ENCODE data around the gene MTMR4. TPM values are rescaled to one million over a fixed set of nuclear protein-coding genes. Genes with fewer than 3 reads are reported as not detected.

MTMR4 gene
- polyA plus RNA-seq, 3 donors: 7.2 to 20.7 (median 8.4) TPM

GRCh38 chr17:58468944-58469343, 45.5 kb downstream of the MTMR4 start:
- H3K27me3 Mint-ChIP-seq (ENCODE audit: low read depth in 3 of 3): peaks cover 2 to 12% (median 3%) of the 10 kb centered on the region in 3 donors

GRCh38 chr17:58455491-58455890, 58.9 kb downstream of the MTMR4 start:
- H3K9me3 Mint-ChIP-seq: peaks cover 0 to 4% (median 1%) of the 10 kb centered on the region in 7 donors
- TF ChIP-seq CTCF (IDR thresholded peaks at IDR 0.05): no peak
- intact Hi-C loops (cut with micrococcal nuclease): no loop called here
- no peak overlapping the region for H3K27ac Mint-ChIP-seq
- H3K36me3 Mint-ChIP-seq: peaks cover 0 to 2% of the 10 kb centered on the region in 2 donors
- no peak overlapping the region for H3K9ac ChIP-seq (ENCODE audit: insufficient read depth, low read length, poor library complexity, severe bottlenecking)
- no peaks in the 10 kb centered on the region for H4K20me1 ChIP-seq (ENCODE audit: insufficient read depth, low read length)
- H3K27me3 ChIP-seq (ENCODE audit: control insufficient read depth in 2 of 2, insufficient read depth in 2 of 2, low read length in 2 of 2): no peaks in the 10 kb centered on the region
- no peaks in the 10 kb centered on the region for H3K4me1 ChIP-seq (ENCODE audit: control insufficient read depth in 1 of 2, insufficient read depth in 2 of 2, low read length in 2 of 2)
- H3K27ac ChIP-seq (ENCODE audit: low read depth in 1 of 2, low read length in 2 of 2): no peak overlapping the region
- H3K4me3 ChIP-seq (replicated peaks in 1 of 3; ENCODE audit: low read depth in 2 of 3, low read length in 3 of 3): no peak overlapping the region
- H3K9me3 ChIP-seq (replicated peaks in 1 of 2; ENCODE audit: control insufficient read depth in 1 of 2, insufficient read depth in 1 of 2, low read length in 2 of 2): no peaks in the 10 kb centered on the region
- H3K79me2 ChIP-seq (ENCODE audit: insufficient read depth, low read length): no peaks in the 10 kb centered on the region
- no peak overlapping the region for H3K4me2 ChIP-seq (replicated peaks; ENCODE audit: extremely low read depth, low read length, poor library complexity, severe bottlenecking)
- no peaks in the 10 kb centered on the region for H3K4me1 Mint-ChIP-seq
- DNase-seq: no peak
- H3K27me3 Mint-ChIP-seq (ENCODE audit: low read depth in 3 of 3): peaks cover 1 to 16% (median 3%) of the 10 kb centered on the region in 3 donors
- no peaks in the 10 kb centered on the region for H3K36me3 ChIP-seq (replicated peaks in 1 of 2; ENCODE audit: control insufficient read depth in 1 of 2, insufficient read depth in 2 of 2, low read length in 2 of 2)
- H2AFZ ChIP-seq (ENCODE audit: insufficient read depth, low read depth, low read length, poor library complexity, severe bottlenecking): no peak overlapping the region
- no peak overlapping the region for H3K4me3 Mint-ChIP-seq

More at GRCh38 chr17:58468944-58469343, 45.5 kb downstream of the MTMR4 start:
- Mint-ChIP-seq H3K9me3 (no peaks in the 10 kb centered on the region), H3K27ac (no peak overlapping the region), H3K4me3 (no peak overlapping the region), H3K4me1 (no peaks in the 10 kb centered on the region), H3K36me3 (no peaks in the 10 kb centered on the region)
- WGBS (ENCODE audit: insufficient coverage): no CpG with 5 or more reads among the region's 3 CpGs
- no peaks in the 10 kb centered on the region for H3K27me3 ChIP-seq (ENCODE audit: control insufficient read depth in 2 of 2, insufficient read depth in 2 of 2, low read length in 2 of 2)
- H3K4me3 ChIP-seq (replicated peaks in 1 of 3; ENCODE audit: low read depth in 2 of 3, low read length in 3 of 3): no peak overlapping the region
- no peak overlapping the region for H3K27ac ChIP-seq (ENCODE audit: low read depth in 1 of 2, low read length in 2 of 2)
- H2AFZ ChIP-seq (ENCODE audit: insufficient read depth, low read depth, low read length, poor library complexity, severe bottlenecking): no peak overlapping the region
- no peak for TF ChIP-seq CTCF (IDR thresholded peaks at IDR 0.05)
- no peak overlapping the region for H3K9ac ChIP-seq (ENCODE audit: insufficient read depth, low read length, poor library complexity, severe bottlenecking)
- H3K4me2 ChIP-seq (replicated peaks; ENCODE audit: extremely low read depth, low read length, poor library complexity, severe bottlenecking): no peak overlapping the region
- intact Hi-C loops (cut with micrococcal nuclease): no loop called here
- H3K9me3 ChIP-seq (replicated peaks in 1 of 2; ENCODE audit: control insufficient read depth in 1 of 2, insufficient read depth in 1 of 2, low read length in 2 of 2): no peaks in the 10 kb centered on the region
- DNase-seq: no peak
- H3K79me2 ChIP-seq (ENCODE audit: insufficient read depth, low read length): no peaks in the 10 kb centered on the region
- no peaks in the 10 kb centered on the region for H4K20me1 ChIP-seq (ENCODE audit: insufficient read depth, low read length)
- H3K4me1 ChIP-seq (ENCODE audit: control insufficient read depth in 1 of 2, insufficient read depth in 2 of 2, low read length in 2 of 2): no peaks in the 10 kb centered on the region
- H3K36me3 ChIP-seq (replicated peaks in 1 of 2; ENCODE audit: control insufficient read depth in 1 of 2, insufficient read depth in 2 of 2, low read length in 2 of 2): no peaks in the 10 kb centered on the region

Data from CD14-positive monocyte (primary cell).